Transverse colon (tissue), 4 donors: ENCODE data around the gene OR10H5. TPM values are rescaled to one million over a fixed set of nuclear protein-coding genes. Genes with fewer than 3 reads are reported as not detected.
"Not testable (repeated sequence)": the region's sequence is repeated elsewhere in the genome, so short reads cannot be mapped to it uniquely, and the experiment has no call there.

Experiments
- DNase-seq: peaks from one replicate; pipeline ENCODE4 v3.0.0-alpha.2; 2019
- H3K27ac ChIP-seq, 4 donors: fragments of 200-600 bp; sonication (generic); 2 replicates each; pipeline ENCODE4 v1.5.1; 2016 to 2018; ENCODE audit warnings: inconsistent platforms in 4 of 4
- H3K27me3 ChIP-seq: fragments of 200-600 bp; sonication (generic); 2 replicates; pipeline ENCODE4 v1.5.1; 2017; ENCODE audit warnings: inconsistent platforms
- H3K36me3 ChIP-seq, 4 donors: fragments of 200-600 bp; sonication (generic); 2 replicates each; pipeline ENCODE4 v1.5.1; 2017 to 2019; ENCODE audit warnings: inconsistent platforms in 4 of 4
- H3K4me1 ChIP-seq, 4 donors: fragments of 200-600 bp; sonication (generic); 2 replicates each; pipeline ENCODE4 v1.5.1; 2017 to 2020; ENCODE audit warnings: inconsistent platforms in 4 of 4
- H3K4me3 ChIP-seq, 4 donors: fragments of 200-600 bp; sonication (generic); 1 replicate in 1 of 4; 2 replicates in 3 of 4; pipeline versions ENCODE4 v1.5.1 to v1.6.1; 2017 to 2019; ENCODE audit warnings: inconsistent platforms in 4 of 4
- H3K9me3 ChIP-seq, 2 donors: fragments of 200-600 bp; sonication (generic); 2 replicates each; pipeline ENCODE4 v1.5.1; 2017 to 2019; ENCODE audit warnings: inconsistent platforms in 2 of 2
- CTCF ChIP-seq, 5 experiments: fragments of 200-600 bp in 3 of 5; fragments of 450-650 bp in 2 of 5; sonication (generic) in 3 of 5; IDR thresholded peaks; 1 replicate in 2 of 5; 2 replicates in 3 of 5; pipeline ENCODE4 v1.5.1; 2016 to 2017; ENCODE audit warnings: antibody characterized with exemption in 5 of 5, inconsistent platforms in 3 of 5, mild to moderate bottlenecking in 2 of 5, moderate library complexity in 1 of 5
- EP300 ChIP-seq: sonication (generic); formaldehyde crosslinking; IDR thresholded peaks from one replicate; pipeline ENCODE4 v1.6.1; 2017; ENCODE audit warnings: antibody characterized with exemption, low read depth
- POLR2A ChIP-seq: fragments of 450-650 bp; IDR thresholded peaks from one replicate; pipeline ENCODE4 v1.6.1; 2016; ENCODE audit warnings: antibody characterized with exemption, mild to moderate bottlenecking, moderate library complexity
- POLR2AphosphoS5 ChIP-seq, 3 donors: sonication (generic); formaldehyde crosslinking; IDR thresholded peaks; one replicate each; pipeline ENCODE4 v1.6.1; 2016; ENCODE audit warnings: antibody characterized with exemption in 3 of 3
- WGBS, 2 donors: methylation state at CpG; one replicate each; pipeline ENCODE4 v1.1.5; 2018; ENCODE audit warnings: low coverage in 1 of 2; 5-methylcytosine and 5-hydroxymethylcytosine counted together
- in situ Hi-C, 4 donors: fragments of 200-750 bp; cut with MboI; loops; one replicate each; pipeline versions ENCODE4 v1.15.0 to v1.15.1; 2017; ENCODE audit warnings: low sequenced_read_pairs in 3 of 4, low pct_ligation_motif_present in 1 of 4, low pct_unique_long_range_greater_than_20kb in 1 of 4
- intact Hi-C: fragments of 100-400 bp; cut with DNase I; formaldehyde crosslinking; loops from one replicate; pipeline ENCODE4 v1.15.1; 2023; ENCODE audit warnings: low total_unique reads
- total RNA-seq, 4 donors: library from RNA; depleted of rRNA; stranded (reverse); fragments of >200 nt; gene quantifications; one replicate each; pipeline ENCODE4 v1.1.0, GENCODE V29; 2016

The OR10H5 gene
- total RNA-seq, 4 donors from 2014 or later = not detected

DNA sequence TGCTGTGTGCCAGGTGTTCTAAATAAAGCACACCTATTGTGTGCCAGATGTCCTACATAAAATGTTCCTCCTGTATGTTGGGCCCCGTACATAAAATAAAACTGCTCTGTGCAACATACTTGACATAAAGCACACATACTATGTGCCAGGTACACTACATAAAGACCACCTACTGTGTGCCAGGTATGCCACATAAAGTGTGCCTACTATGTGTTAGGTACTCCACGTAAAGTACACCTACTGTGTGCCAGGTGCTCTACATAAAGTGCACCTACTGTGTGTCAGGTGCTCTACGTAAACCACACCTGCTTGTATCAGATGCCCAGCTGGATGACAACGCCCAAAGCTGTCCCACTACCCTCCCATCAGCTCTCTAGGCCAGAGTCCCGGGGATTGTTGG, 5.8 kb upstream of the OR10H5 start:
- H3K4me1 ChIP-seq = peaks cover 7 to 12% (median 11%) of the 10 kb centered on the region in 4 donors
- no peaks in the 10 kb centered on the region for H3K9me3 ChIP-seq
- DNase-seq = no peak
- intact Hi-C loops = no loop called here
- no peaks in the 10 kb centered on the region for H3K36me3 ChIP-seq
- TF ChIP-seq CTCF (IDR thresholded peaks at IDR 0.05) = no peak
- TF ChIP-seq POLR2A = no peak
- TF ChIP-seq POLR2AphosphoS5 (IDR thresholded peaks at IDR 0.05) = no peak
- no peak for TF ChIP-seq EP300
- no peaks in the 10 kb centered on the region for H3K27me3 ChIP-seq
- no peak overlapping the region for H3K27ac ChIP-seq
- no peak overlapping the region for H3K4me3 ChIP-seq
- in situ Hi-C loops = no loop called here
- WGBS, 2 donors = 76% methylated on average over 5 of the region's 5 CpGs; no CpG with 5 or more reads in 1 of the 2 donors

DNA sequence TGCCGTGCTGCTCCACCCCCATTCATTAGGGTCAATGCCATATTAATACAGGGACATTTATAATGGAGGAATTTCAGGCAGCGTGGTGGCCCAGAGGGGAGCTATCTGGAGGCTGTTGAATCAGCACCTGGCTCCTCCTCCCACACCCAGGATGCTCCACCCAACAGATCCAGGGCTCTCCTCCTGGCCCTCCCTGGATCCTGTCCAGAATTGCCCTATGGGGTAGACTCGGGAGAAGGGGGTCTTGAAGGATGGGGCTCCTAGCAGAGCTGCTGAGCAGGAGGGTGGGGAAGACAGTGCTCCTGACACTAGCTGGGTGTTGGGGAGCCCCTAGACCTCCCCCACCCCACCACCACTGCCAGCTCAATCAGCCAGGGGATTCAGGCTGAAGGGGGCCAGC, 5.2 kb upstream of the OR10H5 start:
- no peak overlapping the region for H3K4me3 ChIP-seq
- DNase-seq = no peak

DNA sequence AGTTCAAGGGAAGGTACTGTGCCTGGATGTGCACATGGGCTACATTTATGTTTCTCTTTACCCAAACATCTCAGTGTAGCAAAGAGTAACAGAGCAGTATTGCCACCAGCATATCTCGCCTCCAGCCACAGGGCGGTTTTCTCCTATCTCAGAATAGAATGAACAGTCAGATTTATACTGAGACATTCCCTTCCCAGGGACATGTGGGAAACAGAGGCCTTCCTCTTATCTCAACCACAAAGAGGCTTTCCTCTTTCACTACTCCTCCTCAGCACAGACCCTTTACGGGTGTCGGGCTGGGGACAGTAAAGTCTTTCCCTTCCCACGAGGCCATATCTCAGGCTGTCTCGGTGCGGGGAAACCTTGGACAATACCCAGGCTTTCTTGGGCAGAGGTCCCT, 4.6 kb upstream of the OR10H5 start:
- intact Hi-C loops, in situ Hi-C loops: not testable (repeated sequence)
- 47 to 75% methylated on average over 2 to 7 of the region's 7 CpGs for WGBS, 2 donors

More for the DNA sequence above, 5.2 kb upstream of the OR10H5 start:
- in situ Hi-C loops (no loop called here), intact Hi-C loops (no loop called here)
- Histone ChIP-seq H3K27ac (no peak overlapping the region), H3K36me3 (no peaks in the 10 kb centered on the region), H3K4me1 (peaks cover 7 to 12% (median 11%) of the 10 kb centered on the region in 4 donors), H3K27me3 (no peaks in the 10 kb centered on the region), H3K9me3 (no peaks in the 10 kb centered on the region)
- TF ChIP-seq CTCF (IDR thresholded peaks at IDR 0.05) (no peak), POLR2AphosphoS5 (IDR thresholded peaks at IDR 0.05) (no peak), EP300 (no peak), POLR2A (no peak)
- WGBS, 2 donors = 74% methylated on average over 3 of the region's 3 CpGs; no CpG with 5 or more reads in 1 of the 2 donors

DNA sequence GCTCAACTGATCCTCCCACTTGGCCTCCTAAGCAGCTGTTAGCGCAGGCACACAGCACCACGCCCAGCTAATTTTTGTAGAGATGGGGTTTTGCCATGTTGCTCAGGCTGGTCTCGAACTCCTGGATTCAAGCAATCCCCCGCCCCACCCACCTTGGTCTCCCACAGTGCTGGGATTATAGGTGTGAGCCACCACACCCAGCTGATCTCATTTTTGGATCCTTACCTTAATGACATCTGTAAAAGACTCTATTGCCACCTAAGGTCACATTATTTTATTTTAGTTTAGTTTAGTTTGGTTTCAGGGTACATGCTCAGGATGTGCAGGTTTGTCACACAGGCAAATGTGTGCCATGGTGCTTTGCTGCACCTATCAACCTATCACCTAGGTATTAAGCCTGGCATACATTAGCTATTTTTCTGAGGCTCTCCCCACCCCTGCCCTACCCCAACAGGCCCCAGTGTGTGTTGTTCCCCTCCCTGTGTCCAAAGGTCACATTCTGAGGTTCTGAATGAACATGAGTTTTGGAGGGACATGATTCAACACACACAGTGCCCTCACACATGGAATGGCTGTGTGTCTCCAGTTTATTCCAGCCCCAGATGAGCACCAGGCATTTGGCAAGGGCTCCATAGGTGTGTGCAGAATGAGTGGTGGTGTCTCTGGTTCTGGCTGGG, 1.3 kb downstream of the OR10H5 start:
- in situ Hi-C loops = no loop called here
- H3K4me3 ChIP-seq = no peak overlapping the region
- H3K27ac ChIP-seq = peak overlapping the region in 3 of 4 donors; percentile 5 to 21 (median 8)
- 36 to 52% methylated on average over 4 of the region's 4 CpGs for WGBS, 2 donors
- H3K27me3 ChIP-seq = no peaks in the 10 kb centered on the region
- no peaks in the 10 kb centered on the region for H3K9me3 ChIP-seq
- peaks cover 0 to 15% (median 1%) of the 10 kb centered on the region in 4 donors for H3K4me1 ChIP-seq
- DNase-seq = peak; percentile 56
- intact Hi-C loops = no loop called here
- TF ChIP-seq POLR2AphosphoS5 (IDR thresholded peaks at IDR 0.05) (no peak), EP300 (no peak), POLR2A (no peak), CTCF (IDR thresholded peaks at IDR 0.05) (no peak)
- H3K36me3 ChIP-seq = no peaks in the 10 kb centered on the region

More for the DNA sequence above, 4.6 kb upstream of the OR10H5 start:
- H3K27me3 ChIP-seq, H3K4me3 ChIP-seq, H3K36me3 ChIP-seq, DNase-seq, H3K9me3 ChIP-seq, H3K27ac ChIP-seq: not testable (repeated sequence)
- peaks cover 7 to 14% (median 11%) of the 10 kb centered on the region in 4 donors for H3K4me1 ChIP-seq
